ENCODE results near the gene IPO4. TPM values are rescaled to one million over a fixed set of nuclear protein-coding genes. Genes with fewer than 3 reads are reported as not detected.

Gene IPO4
- total and polyA plus RNA-seq, 2 of the 13 experiments (the other 11 are each of a cell fraction or from before 2014, with no cell fraction given) = 39.0 to 179 TPM

DNA sequence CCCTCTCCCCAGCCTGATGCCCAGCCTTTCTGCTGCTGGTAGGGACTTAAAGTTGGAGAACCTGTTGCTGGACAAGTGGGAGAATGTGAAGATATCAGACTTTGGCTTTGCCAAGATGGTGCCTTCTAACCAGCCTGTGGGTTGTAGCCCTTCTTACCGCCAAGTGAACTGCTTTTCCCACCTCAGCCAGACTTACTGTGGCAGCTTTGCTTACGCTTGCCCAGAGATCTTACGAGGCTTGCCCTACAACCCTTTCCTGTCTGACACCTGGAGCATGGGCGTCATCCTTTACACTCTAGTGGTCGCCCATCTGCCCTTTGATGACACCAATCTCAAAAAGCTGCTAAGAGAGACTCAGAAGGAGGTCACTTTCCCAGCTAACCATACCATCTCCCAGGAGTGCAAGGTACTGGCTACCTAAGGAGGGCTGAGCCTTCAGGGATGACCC lies 18.5 kb upstream of the IPO4 start (continued):
- TF ChIP-seq, protein P1, sequence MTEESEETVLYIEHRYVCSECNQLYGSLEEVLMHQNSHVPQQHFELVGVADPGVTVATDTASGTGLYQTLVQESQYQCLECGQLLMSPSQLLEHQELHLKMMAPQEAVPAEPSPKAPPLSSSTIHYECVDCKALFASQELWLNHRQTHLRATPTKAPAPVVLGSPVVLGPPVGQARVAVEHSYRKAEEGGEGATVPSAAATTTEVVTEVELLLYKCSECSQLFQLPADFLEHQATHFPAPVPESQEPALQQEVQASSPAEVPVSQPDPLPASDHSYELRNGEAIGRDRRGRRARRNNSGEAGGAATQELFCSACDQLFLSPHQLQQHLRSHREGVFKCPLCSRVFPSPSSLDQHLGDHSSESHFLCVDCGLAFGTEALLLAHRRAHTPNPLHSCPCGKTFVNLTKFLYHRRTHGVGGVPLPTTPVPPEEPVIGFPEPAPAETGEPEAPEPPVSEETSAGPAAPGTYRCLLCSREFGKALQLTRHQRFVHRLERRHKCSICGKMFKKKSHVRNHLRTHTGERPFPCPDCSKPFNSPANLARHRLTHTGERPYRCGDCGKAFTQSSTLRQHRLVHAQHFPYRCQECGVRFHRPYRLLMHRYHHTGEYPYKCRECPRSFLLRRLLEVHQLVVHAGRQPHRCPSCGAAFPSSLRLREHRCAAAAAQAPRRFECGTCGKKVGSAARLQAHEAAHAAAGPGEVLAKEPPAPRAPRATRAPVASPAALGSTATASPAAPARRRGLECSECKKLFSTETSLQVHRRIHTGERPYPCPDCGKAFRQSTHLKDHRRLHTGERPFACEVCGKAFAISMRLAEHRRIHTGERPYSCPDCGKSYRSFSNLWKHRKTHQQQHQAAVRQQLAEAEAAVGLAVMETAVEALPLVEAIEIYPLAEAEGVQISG (CRISPR knock-in tag; IDR thresholded peaks at IDR 0.05) = peak; percentile 36; the same call in 1 of the 2 replicates
- TF ChIP-seq TBX2 (CRISPR knock-in tag; IDR thresholded peaks at IDR 0.05; ENCODE audit: borderline replicate concordance) = 0 out of 2 replicates have a peak, but pooled peaks have one; percentile 36
- no peak for TF ChIP-seq SRY (CRISPR knock-in tag; IDR thresholded peaks at IDR 0.05)
- peak; percentile 16 for TF ChIP-seq ZNF883 (CRISPR knock-in tag; IDR thresholded peaks at IDR 0.05; ENCODE audit: not compliant biosample characterization)
- 0 out of 2 replicates have a peak, but pooled peaks have one; percentile 6 for TF ChIP-seq NFIB (CRISPR knock-in tag; IDR thresholded peaks at IDR 0.05; ENCODE audit: borderline replicate concordance)
- TF ChIP-seq ZNF44 (CRISPR knock-in tag; IDR thresholded peaks at IDR 0.05) = no peak
- no peak for TF ChIP-seq ZNF569 (CRISPR knock-in tag; IDR thresholded peaks at IDR 0.05; ENCODE audit: borderline replicate concordance)
- no peak for TF ChIP-seq ZNF678 (CRISPR knock-in tag; IDR thresholded peaks at IDR 0.05)
- TF ChIP-seq RBFOX2 (IDR thresholded peaks at IDR 0.05; ENCODE audit: low read depth, low read length) = 0 out of 2 replicates have a peak, but pooled peaks have one; percentile 32
- TF ChIP-seq HNRNPLL (IDR thresholded peaks at IDR 0.05; ENCODE audit: low read depth, low read length, poor library complexity, severe bottlenecking) = no peak
- TF ChIP-seq POLR2G (IDR thresholded peaks at IDR 0.05; ENCODE audit: low read depth, low read length) = peak; percentile 41; the same call in 1 of the 2 replicates
- peak; percentile 35; the same call in 1 of the 2 replicates for TF ChIP-seq JUNB (CRISPR knock-in tag; IDR thresholded peaks at IDR 0.05; ENCODE audit: borderline replicate concordance)
- TF ChIP-seq POLR2AphosphoS2 (IDR thresholded peaks at IDR 0.05; ENCODE audit: low read depth, low read length) = no peak
- TF ChIP-seq ZNF326 (CRISPR knock-in tag; IDR thresholded peaks at IDR 0.05; ENCODE audit: borderline replicate concordance) = 0 out of 2 replicates have a peak, but pooled peaks have one; percentile 44
- no peak for TF ChIP-seq ZNF558 (CRISPR knock-in tag; IDR thresholded peaks at IDR 0.05; ENCODE audit: borderline replicate concordance)
- no peak for TF ChIP-seq ZNF501 (CRISPR knock-in tag; IDR thresholded peaks at IDR 0.05)
- TF ChIP-seq REPIN1 (CRISPR knock-in tag; IDR thresholded peaks at IDR 0.05; ENCODE audit: borderline replicate concordance, low read depth) = no peak
- TF ChIP-seq, protein P2, sequence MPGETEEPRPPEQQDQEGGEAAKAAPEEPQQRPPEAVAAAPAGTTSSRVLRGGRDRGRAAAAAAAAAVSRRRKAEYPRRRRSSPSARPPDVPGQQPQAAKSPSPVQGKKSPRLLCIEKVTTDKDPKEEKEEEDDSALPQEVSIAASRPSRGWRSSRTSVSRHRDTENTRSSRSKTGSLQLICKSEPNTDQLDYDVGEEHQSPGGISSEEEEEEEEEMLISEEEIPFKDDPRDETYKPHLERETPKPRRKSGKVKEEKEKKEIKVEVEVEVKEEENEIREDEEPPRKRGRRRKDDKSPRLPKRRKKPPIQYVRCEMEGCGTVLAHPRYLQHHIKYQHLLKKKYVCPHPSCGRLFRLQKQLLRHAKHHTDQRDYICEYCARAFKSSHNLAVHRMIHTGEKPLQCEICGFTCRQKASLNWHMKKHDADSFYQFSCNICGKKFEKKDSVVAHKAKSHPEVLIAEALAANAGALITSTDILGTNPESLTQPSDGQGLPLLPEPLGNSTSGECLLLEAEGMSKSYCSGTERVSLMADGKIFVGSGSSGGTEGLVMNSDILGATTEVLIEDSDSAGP (CRISPR knock-in tag; IDR thresholded peaks at IDR 0.05; ENCODE audit: borderline replicate concordance) = 0 out of 2 replicates have a peak, but pooled peaks have one; percentile 20
- TF ChIP-seq ZNF780A (CRISPR knock-in tag; IDR thresholded peaks at IDR 0.05) = 0 out of 2 replicates have a peak, but pooled peaks have one; percentile 22

All from HepG2 (cell line).